ENCODE results near the gene GSTT2.

GSTT2 gene

GRCh38 chr22:24027389-24027975 lies 47.5 kb downstream of the GSTT2 start:
- TF ChIP-seq PPARA (CRISPR knock-in tag; IDR thresholded peaks at IDR 0.05; ENCODE audit: borderline replicate concordance): no peak
- no peak for TF ChIP-seq RARB (CRISPR knock-in tag; IDR thresholded peaks at IDR 0.05)
- TF ChIP-seq TSHZ2 (CRISPR knock-in tag; IDR thresholded peaks at IDR 0.05): no peak
- no peak for TF ChIP-seq TOX (CRISPR knock-in tag; IDR thresholded peaks at IDR 0.05; ENCODE audit: borderline replicate concordance)
- no peak for TF ChIP-seq ESRRG (CRISPR knock-in tag; IDR thresholded peaks at IDR 0.05)
- no peak for TF ChIP-seq GLIS3 (CRISPR knock-in tag; IDR thresholded peaks at IDR 0.05)
- TF ChIP-seq ZC3H10 (CRISPR knock-in tag; IDR thresholded peaks at IDR 0.05): no peak
- TF ChIP-seq ZNF565 (CRISPR knock-in tag; conservative IDR thresholded peaks at IDR 0.05; ENCODE audit: low read depth): no peak
- TF ChIP-seq CSDC2 (CRISPR knock-in tag; IDR thresholded peaks at IDR 0.05): no peak
- TF ChIP-seq ZNF8 (CRISPR knock-in tag; IDR thresholded peaks at IDR 0.05): no peak
- TF ChIP-seq ISL1 (CRISPR knock-in tag; IDR thresholded peaks at IDR 0.05): no peak
- no peak for TF ChIP-seq CREB5 (CRISPR knock-in tag; IDR thresholded peaks at IDR 0.05; ENCODE audit: low read depth)
- TF ChIP-seq OSR1 (CRISPR knock-in tag; IDR thresholded peaks at IDR 0.05): no peak
- TF ChIP-seq POU6F1 (CRISPR knock-in tag; IDR thresholded peaks at IDR 0.05; ENCODE audit: borderline replicate concordance, low read depth): no peak
- no peak for TF ChIP-seq PATZ1 (CRISPR knock-in tag; IDR thresholded peaks at IDR 0.05; ENCODE audit: borderline replicate concordance)
- no peak for TF ChIP-seq ZNF70 (CRISPR knock-in tag; IDR thresholded peaks at IDR 0.05)
- no peak for TF ChIP-seq BACH2 (CRISPR knock-in tag; IDR thresholded peaks at IDR 0.05; ENCODE audit: borderline replicate concordance)
- TF ChIP-seq TCF4 (CRISPR knock-in tag; IDR thresholded peaks at IDR 0.05; ENCODE audit: borderline replicate concordance): no peak
- TF ChIP-seq ARNTL (CRISPR knock-in tag; IDR thresholded peaks at IDR 0.05; ENCODE audit: borderline replicate concordance, low read depth): no peak
- no peak for TF ChIP-seq ZFP3 (CRISPR knock-in tag; IDR thresholded peaks at IDR 0.05)
- no peak for ATAC-seq

- ATAC-seq: no peak
- TF ChIP-seq OSR1 (CRISPR knock-in tag; IDR thresholded peaks at IDR 0.05) (no peak), TCF4 (CRISPR knock-in tag; IDR thresholded peaks at IDR 0.05; ENCODE audit: borderline replicate concordance) (no peak), SNAI2 (CRISPR knock-in tag; IDR thresholded peaks at IDR 0.05) (no peak), ISL1 (CRISPR knock-in tag; IDR thresholded peaks at IDR 0.05) (no peak), CREB5 (CRISPR knock-in tag; IDR thresholded peaks at IDR 0.05; ENCODE audit: low read depth) (no peak), ZFP3 (CRISPR knock-in tag; IDR thresholded peaks at IDR 0.05) (no peak), TOX (CRISPR knock-in tag; IDR thresholded peaks at IDR 0.05; ENCODE audit: borderline replicate concordance) (no peak), ARNTL (CRISPR knock-in tag; IDR thresholded peaks at IDR 0.05; ENCODE audit: borderline replicate concordance, low read depth) (no peak), ZFP30 (CRISPR knock-in tag; IDR thresholded peaks at IDR 0.05) (no peak), ZNF70 (CRISPR knock-in tag; IDR thresholded peaks at IDR 0.05) (no peak), ZNF8 (CRISPR knock-in tag; IDR thresholded peaks at IDR 0.05) (no peak), PATZ1 (CRISPR knock-in tag; IDR thresholded peaks at IDR 0.05; ENCODE audit: borderline replicate concordance) (no peak), ESRRG (CRISPR knock-in tag; IDR thresholded peaks at IDR 0.05) (no peak), GLIS3 (CRISPR knock-in tag; IDR thresholded peaks at IDR 0.05) (no peak)
Measured at GRCh38 chr22:24027991-24028390, 48.1 kb downstream of the GSTT2 start.
